OCI-M2 (cell line): ENCODE results near the gene CORO7.
"Not testable (repeated sequence)": the region's sequence is repeated elsewhere in the genome, so short reads cannot be mapped to it uniquely, and the experiment has no call there.

Source experiments
- DNase-seq: peaks from one replicate; lab custom pipeline; 2025; ENCODE audit not compliant: unreplicated experiment; lab: John Stamatoyannopoulos, UW

CORO7 gene

GRCh38 chr16:4340443-4340842 lies 76.0 kb downstream of the CORO7 start:
- DNase-seq = no peak

GRCh38 chr16:4339909-4340308 lies 76.5 kb downstream of the CORO7 start:
- no peak for DNase-seq

GRCh38 chr16:4339455-4339854 lies 76.9 kb downstream of the CORO7 start:
- no peak for DNase-seq

- DNase-seq = no peak
Observed at GRCh38 chr16:4338712-4339299, 77.6 kb downstream of the CORO7 start.

- no peak for DNase-seq
Observed at GRCh38 chr16:4338125-4338582, 78.2 kb downstream of the CORO7 start.

- DNase-seq = no peak
Observed at GRCh38 chr16:4337540-4338088, 78.8 kb downstream of the CORO7 start.

GRCh38 chr16:4336701-4337539 lies 79.5 kb downstream of the CORO7 start:
- no peak for DNase-seq

GRCh38 chr16:4334724-4335495 lies 81.5 kb downstream of the CORO7 start:
- DNase-seq = no peak

- DNase-seq = not testable (repeated sequence)
Observed at GRCh38 chr16:4333714-4334113, 82.7 kb downstream of the CORO7 start.

- no peak for DNase-seq
Observed at GRCh38 chr16:4333308-4333638, 83.1 kb downstream of the CORO7 start.

- DNase-seq = no peak
Observed at GRCh38 chr16:4332623-4333307, 83.6 kb downstream of the CORO7 start.

- DNase-seq = no peak
Observed at GRCh38 chr16:4332083-4332482, 84.3 kb downstream of the CORO7 start.

GRCh38 chr16:4330277-4330874 lies 86.0 kb downstream of the CORO7 start:
- no peak for DNase-seq

- DNase-seq = no peak
Observed at GRCh38 chr16:4328782-4329775, 87.3 kb downstream of the CORO7 start.

GRCh38 chr16:4328046-4328781 lies 88.2 kb downstream of the CORO7 start:
- DNase-seq = no peak

- DNase-seq = no peak
Observed at GRCh38 chr16:4327386-4328045, 88.9 kb downstream of the CORO7 start.

GRCh38 chr16:4325253-4325758 lies 91.1 kb downstream of the CORO7 start:
- no peak for DNase-seq
